GM23248 (cell line): Measurements from ENCODE around the gene LLGL2.

Experiments
- EZH2 ChIP-seq: fragments of 200-600 bp; sonication (generic); IDR thresholded peaks from 2 replicates; pipeline ENCODE4 v1.6.1; 2018; ENCODE audit warnings: antibody characterized with exemption, mild to moderate bottlenecking; ENCODE audit not compliant: insufficient read depth, poor library complexity, severe bottlenecking
- EZH2phosphoT487 ChIP-seq: fragments of 200-600 bp; sonication (generic); IDR thresholded peaks from 2 replicates; pipeline ENCODE4 v1.6.1; 2018; ENCODE audit warnings: antibody characterized with exemption, moderate library complexity, mild to moderate bottlenecking, low read depth; ENCODE audit not compliant: insufficient read depth

GRCh38 chr17:75506888-75507287, 18.6 kb upstream of the LLGL2 start:
- TF ChIP-seq EZH2 (no peak), EZH2phosphoT487 (no peak)
